Measurements from ENCODE around the gene ZNF787. TPM values are rescaled to one million over a fixed set of nuclear protein-coding genes. Genes with fewer than 3 reads are reported as not detected.
"Not testable (repeated sequence)": the region's sequence is repeated elsewhere in the genome, so short reads cannot be mapped to it uniquely, and the experiment has no call there.

The ZNF787 gene
- total RNA-seq, 4 donors from 2014 or later: 7.8 to 21.3 (median 14.2) TPM

- Histone ChIP-seq H3K4me3 (replicated peaks in 1 of 3) (no peak overlapping the region), H3K27me3 (no peaks in the 10 kb centered on the region), H3K9me3 (no peaks in the 10 kb centered on the region), H3K27ac (no peak overlapping the region), H3K36me3 (peaks cover 12 to 13% of the 10 kb centered on the region in 2 donors), H3K4me1 (no peaks in the 10 kb centered on the region)
- DNase-seq: no peak
- 83 to 97% methylated on average over 5 of the region's 5 CpGs for WGBS, 2 donors
- TF ChIP-seq, protein P1, sequence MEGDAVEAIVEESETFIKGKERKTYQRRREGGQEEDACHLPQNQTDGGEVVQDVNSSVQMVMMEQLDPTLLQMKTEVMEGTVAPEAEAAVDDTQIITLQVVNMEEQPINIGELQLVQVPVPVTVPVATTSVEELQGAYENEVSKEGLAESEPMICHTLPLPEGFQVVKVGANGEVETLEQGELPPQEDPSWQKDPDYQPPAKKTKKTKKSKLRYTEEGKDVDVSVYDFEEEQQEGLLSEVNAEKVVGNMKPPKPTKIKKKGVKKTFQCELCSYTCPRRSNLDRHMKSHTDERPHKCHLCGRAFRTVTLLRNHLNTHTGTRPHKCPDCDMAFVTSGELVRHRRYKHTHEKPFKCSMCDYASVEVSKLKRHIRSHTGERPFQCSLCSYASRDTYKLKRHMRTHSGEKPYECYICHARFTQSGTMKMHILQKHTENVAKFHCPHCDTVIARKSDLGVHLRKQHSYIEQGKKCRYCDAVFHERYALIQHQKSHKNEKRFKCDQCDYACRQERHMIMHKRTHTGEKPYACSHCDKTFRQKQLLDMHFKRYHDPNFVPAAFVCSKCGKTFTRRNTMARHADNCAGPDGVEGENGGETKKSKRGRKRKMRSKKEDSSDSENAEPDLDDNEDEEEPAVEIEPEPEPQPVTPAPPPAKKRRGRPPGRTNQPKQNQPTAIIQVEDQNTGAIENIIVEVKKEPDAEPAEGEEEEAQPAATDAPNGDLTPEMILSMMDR (IDR thresholded peaks at IDR 0.05): no peak
- TF ChIP-seq POLR2A (IDR thresholded peaks at IDR 0.05): no peak
- intact Hi-C loops (cut with DNase I): no loop called here
These were observed 28.6 kb upstream of the ZNF787 start for GRCh38 chr19:56149656-56150038.

DNA sequence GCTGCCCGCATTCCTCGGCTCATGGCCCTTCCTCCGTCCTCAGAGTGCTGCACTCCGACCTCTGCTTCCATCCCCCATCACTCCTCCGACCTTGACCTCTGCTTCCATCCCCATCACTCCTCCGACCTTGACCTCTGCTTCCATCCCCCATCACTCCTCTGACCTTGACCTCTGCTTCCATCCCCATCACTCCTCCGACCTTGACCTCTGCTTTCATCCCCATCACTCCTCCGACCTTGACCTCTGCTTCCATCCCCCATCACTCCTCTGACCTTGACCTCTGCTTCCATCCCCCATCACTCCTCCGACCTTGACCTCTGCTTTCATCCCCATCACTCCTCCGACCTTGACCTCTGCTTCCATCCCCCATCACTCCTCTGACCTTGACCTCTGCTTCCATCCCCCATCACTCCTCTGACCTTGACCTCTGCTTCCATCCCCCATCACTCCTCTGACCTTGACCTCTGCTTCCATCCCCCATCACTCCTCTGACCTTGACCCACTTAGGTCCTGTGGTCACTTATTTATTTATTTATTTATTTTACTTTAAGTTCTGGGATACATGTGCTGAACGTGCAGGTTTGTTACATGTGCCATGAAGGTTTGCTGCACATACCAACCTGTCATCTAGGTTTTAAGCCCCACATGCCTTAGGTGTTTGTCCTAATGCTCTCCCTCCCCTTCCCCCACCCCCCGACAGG is 28.0 kb upstream of the ZNF787 start:
- H3K4me1 ChIP-seq; intact Hi-C loops (cut with DNase I); H3K4me3 ChIP-seq (replicated peaks in 1 of 3); H3K9me3 ChIP-seq; H3K27ac ChIP-seq; H3K27me3 ChIP-seq; DNase-seq: not testable (repeated sequence)
- peaks cover 12 to 13% of the 10 kb centered on the region in 2 donors for H3K36me3 ChIP-seq
- 96 to 97% methylated on average over 12 of the region's 12 CpGs for WGBS, 2 donors

DNA sequence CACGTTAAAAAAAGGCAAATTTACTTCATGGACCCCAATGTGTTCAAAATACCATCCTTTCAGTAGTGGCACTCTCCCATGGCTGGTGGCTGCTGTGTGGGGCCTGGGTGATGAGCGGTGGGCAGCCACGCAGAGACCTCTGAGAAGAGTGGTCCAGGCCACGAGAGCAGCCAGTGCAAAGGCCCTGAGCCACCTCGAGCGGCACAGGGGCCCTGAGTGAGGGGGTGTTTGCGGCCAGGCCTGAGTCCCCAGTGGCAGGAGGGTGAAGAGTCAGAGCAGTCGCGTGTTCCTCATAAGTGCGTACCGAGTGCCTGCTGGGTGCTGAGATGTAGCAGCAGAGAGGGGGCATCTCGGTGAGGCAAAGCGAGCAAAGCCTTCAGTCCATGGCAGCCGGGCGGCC is 27.0 kb upstream of the ZNF787 start:
- intact Hi-C loops (cut with DNase I): no loop called here
- Histone ChIP-seq H3K27ac (no peak overlapping the region), H3K27me3 (no peaks in the 10 kb centered on the region), H3K4me3 (replicated peaks in 1 of 3) (no peak overlapping the region), H3K36me3 (peaks cover 12 to 13% of the 10 kb centered on the region in 2 donors), H3K9me3 (no peaks in the 10 kb centered on the region), H3K4me1 (peaks cover 2 to 3% of the 10 kb centered on the region in 2 donors)
- TF ChIP-seq POLR2A (IDR thresholded peaks at IDR 0.05): no peak
- TF ChIP-seq, protein P1 (IDR thresholded peaks at IDR 0.05): no peak
- DNase-seq: no peak
- 90 to 96% methylated on average over 14 of the region's 15 CpGs for WGBS, 2 donors

DNA sequence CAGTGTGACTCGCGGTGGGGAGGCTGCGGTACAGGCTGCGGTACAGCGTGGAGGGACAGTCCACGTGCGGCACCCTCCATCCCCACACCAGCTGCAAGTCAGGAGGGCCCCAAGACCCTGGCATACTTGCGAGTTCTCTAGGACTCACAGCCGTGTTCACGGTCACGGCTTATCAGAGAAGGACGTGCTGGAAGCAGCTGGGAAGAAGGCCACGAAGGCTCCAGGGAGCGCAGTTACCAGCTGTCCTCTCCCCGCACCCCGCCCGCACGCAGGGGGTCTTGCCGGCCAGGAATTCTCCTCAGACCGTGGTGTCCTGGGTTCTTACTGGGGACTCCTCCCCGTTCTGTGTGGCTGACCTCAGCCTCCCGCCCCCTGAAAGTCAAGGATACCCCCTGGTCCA is 26.2 kb upstream of the ZNF787 start:
- H3K36me3 ChIP-seq: peaks cover 12 to 13% of the 10 kb centered on the region in 2 donors
- WGBS, 2 donors: 95 to 98% methylated on average over 10 to 13 of the region's 22 CpGs
- H3K27ac ChIP-seq: no peak overlapping the region
- intact Hi-C loops (cut with DNase I): no loop called here
- H3K27me3 ChIP-seq: no peaks in the 10 kb centered on the region
- H3K9me3 ChIP-seq: no peaks in the 10 kb centered on the region
- TF ChIP-seq, protein P1 (IDR thresholded peaks at IDR 0.05): no peak
- no peak for TF ChIP-seq POLR2A (IDR thresholded peaks at IDR 0.05)
- H3K4me1 ChIP-seq: peaks cover 8 to 11% of the 10 kb centered on the region in 2 donors
- no peak overlapping the region for H3K4me3 ChIP-seq (replicated peaks in 1 of 3)
- no peak for DNase-seq

DNA sequence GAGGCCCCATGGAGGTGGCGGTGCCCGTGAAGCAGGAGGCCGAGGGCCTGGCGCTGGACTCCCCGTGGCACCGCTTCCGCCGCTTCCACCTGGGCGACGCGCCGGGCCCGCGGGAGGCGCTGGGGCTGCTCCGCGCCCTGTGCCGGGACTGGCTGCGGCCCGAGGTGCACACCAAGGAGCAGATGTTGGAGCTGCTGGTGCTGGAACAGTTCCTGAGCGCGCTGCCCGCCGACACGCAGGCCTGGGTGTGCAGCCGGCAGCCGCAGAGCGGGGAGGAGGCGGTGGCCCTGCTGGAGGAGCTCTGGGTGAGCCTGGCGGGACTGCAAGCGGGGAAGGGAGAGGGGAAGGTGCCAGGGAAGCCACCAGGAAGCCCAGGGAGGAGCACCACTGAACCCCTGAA is 25.8 kb upstream of the ZNF787 start:
- intact Hi-C loops (cut with DNase I): no loop called here
- Histone ChIP-seq H3K36me3 (peaks cover 12 to 13% of the 10 kb centered on the region in 2 donors), H3K27me3 (no peaks in the 10 kb centered on the region), H3K27ac (no peak overlapping the region), H3K4me3 (replicated peaks in 1 of 3) (no peak overlapping the region), H3K4me1 (peaks cover 11 to 15% of the 10 kb centered on the region in 2 donors), H3K9me3 (no peaks in the 10 kb centered on the region)
- no peak for TF ChIP-seq POLR2A (IDR thresholded peaks at IDR 0.05)
- TF ChIP-seq, protein P1 (IDR thresholded peaks at IDR 0.05): no peak
- no peak for DNase-seq
- WGBS, 2 donors: 95 to 97% methylated on average over 31 of the region's 31 CpGs

Data from thyroid gland (tissue), 4 donors.